H9 (cell line): ENCODE data around the gene SETD7. TPM values are rescaled to one million over a fixed set of nuclear protein-coding genes. Genes with fewer than 3 reads are reported as not detected.

Experiments
- DNase-seq: peaks from one replicate; pipeline ENCODE4 v3.0.0-alpha.2; 2017
- H2AFZ ChIP-seq: one replicate; pipeline ENCODE4 v1.6.1; 2013; ENCODE audit warnings: mild to moderate bottlenecking, low read length, control low read depth, moderate library complexity
- H2AK5ac ChIP-seq: 2 replicates; pipeline ENCODE4 v1.6.1; 2013; ENCODE audit warnings: low read length, control low read depth, mixed read lengths; ENCODE audit not compliant: insufficient read length
- H2BK120ac ChIP-seq: one replicate; pipeline ENCODE4 v1.6.1; 2013; ENCODE audit warnings: low read depth, mild to moderate bottlenecking, low read length, control low read depth, inconsistent platforms; ENCODE audit not compliant: poor library complexity, severe bottlenecking
- H2BK12ac ChIP-seq: 2 replicates; pipeline ENCODE4 v1.6.1; 2013; ENCODE audit warnings: low read length, control low read depth, mixed read lengths, low read depth; ENCODE audit not compliant: insufficient read length
- H2BK15ac ChIP-seq: 2 replicates; pipeline ENCODE4 v1.6.1; 2013; ENCODE audit warnings: low read depth, low read length, control low read depth
- H2BK20ac ChIP-seq: one replicate; pipeline ENCODE4 v1.6.1; 2013; ENCODE audit warnings: low read depth, mild to moderate bottlenecking, low read length, control low read depth, inconsistent platforms; ENCODE audit not compliant: poor library complexity, severe bottlenecking
- H2BK5ac ChIP-seq: 2 replicates; pipeline ENCODE4 v1.6.1; 2013; ENCODE audit warnings: low read length, control low read depth, mixed read lengths; ENCODE audit not compliant: insufficient read length
- H3K14ac ChIP-seq: 2 replicates; pipeline ENCODE4 v1.6.1; 2013; ENCODE audit warnings: low read length, control low read depth; ENCODE audit not compliant: insufficient read depth
- H3K18ac ChIP-seq: 2 replicates; pipeline ENCODE4 v1.6.1; 2013; ENCODE audit warnings: low read depth, mild to moderate bottlenecking, mixed read lengths, low read length, control low read depth; ENCODE audit not compliant: insufficient read length
- H3K23ac ChIP-seq: 2 replicates; pipeline ENCODE4 v1.6.1; 2013; ENCODE audit warnings: low read length, control low read depth, mixed read lengths, low read depth; ENCODE audit not compliant: insufficient read length
- H3K23me2 ChIP-seq: 2 replicates; pipeline ENCODE4 v1.6.1; 2013; ENCODE audit warnings: low read depth, mild to moderate bottlenecking, mixed read lengths, low read length, control low read depth; ENCODE audit not compliant: insufficient read length, poor library complexity, severe bottlenecking
- H3K27ac ChIP-seq: 2 replicates; pipeline ENCODE4 v1.5.1; 2013; ENCODE audit warnings: low read length, control low read depth, mixed read lengths, low read depth; ENCODE audit not compliant: insufficient read length
- H3K27me3 ChIP-seq: 2 replicates; pipeline ENCODE4 v1.6.1; 2013; ENCODE audit warnings: low read length, control low read depth, inconsistent platforms; ENCODE audit not compliant: insufficient read depth
- H3K4ac ChIP-seq: 2 replicates; pipeline ENCODE4 v1.6.1; 2013; ENCODE audit warnings: low read depth, mild to moderate bottlenecking, control low read depth, inconsistent platforms, low read length, moderate library complexity
- H3K4me1 ChIP-seq: 2 replicates; pipeline ENCODE4 v1.6.1; 2013; ENCODE audit warnings: low read length, control low read depth, inconsistent platforms; ENCODE audit not compliant: insufficient read depth
- H3K4me2 ChIP-seq: 2 replicates; pipeline ENCODE4 v1.6.1; 2013; ENCODE audit warnings: low read length, control low read depth, mixed read lengths; ENCODE audit not compliant: insufficient read length, insufficient read depth
- H3K56ac ChIP-seq: 2 replicates; pipeline ENCODE4 v1.6.1; 2013; ENCODE audit warnings: low read depth, mild to moderate bottlenecking, mixed read lengths, low read length, control low read depth; ENCODE audit not compliant: insufficient read length
- H3K79me1 ChIP-seq: 2 replicates; pipeline ENCODE4 v1.6.1; 2013; ENCODE audit warnings: low read depth, mild to moderate bottlenecking, moderate library complexity, low read length, control low read depth, inconsistent platforms; ENCODE audit not compliant: insufficient read depth, poor library complexity, severe bottlenecking
- H3K79me2 ChIP-seq: 2 replicates; pipeline ENCODE4 v1.6.1; 2013; ENCODE audit warnings: low read length, control low read depth, inconsistent platforms; ENCODE audit not compliant: insufficient read depth
- H3K9ac ChIP-seq: 2 replicates; pipeline ENCODE4 v1.6.1; 2013; ENCODE audit warnings: low read length, control low read depth, mixed read lengths; ENCODE audit not compliant: insufficient read length; ENCODE audit errors: extremely low read depth
- H3K9me3 ChIP-seq: one replicate; pipeline ENCODE4 v1.6.1; 2013; ENCODE audit warnings: low read depth, low read length, inconsistent platforms; ENCODE audit not compliant: control insufficient read depth
- H3T11ph ChIP-seq: one replicate; pipeline ENCODE4 v1.6.1; 2013; ENCODE audit warnings: mild to moderate bottlenecking, low read length, control low read depth, inconsistent platforms
- H4K20me1 ChIP-seq: one replicate; pipeline ENCODE4 v1.6.1; 2013; ENCODE audit not compliant: control insufficient read depth, insufficient read length, insufficient read depth
- H4K5ac ChIP-seq: 2 replicates; pipeline ENCODE4 v1.6.1; 2013; ENCODE audit warnings: low read depth, mild to moderate bottlenecking, mixed read lengths, low read length, control low read depth; ENCODE audit not compliant: insufficient read length
- H4K8ac ChIP-seq: replicated peaks from 2 replicates; pipeline ENCODE4 v1.6.1; 2013; ENCODE audit warnings: low read length, control low read depth, mixed read lengths, low read depth; ENCODE audit not compliant: insufficient read length
- H4K91ac ChIP-seq: 2 replicates; pipeline ENCODE4 v1.6.1; 2013; ENCODE audit warnings: low read depth, mild to moderate bottlenecking, moderate library complexity, mixed read lengths, low read length, control low read depth; ENCODE audit not compliant: insufficient read length
- H3K27ac Mint-ChIP-seq, 3 experiments: 2 replicates in 2 of 3; 3 replicates in 1 of 3; pipeline ENCODE4 v1.8.0; 2020 to 2021; ENCODE audit warnings: mixed read lengths in 3 of 3, mild to moderate bottlenecking in 1 of 3, moderate library complexity in 1 of 3
- H3K27me3 Mint-ChIP-seq: 2 replicates; pipeline ENCODE4 v1.8.0; 2021; ENCODE audit warnings: low read depth, mild to moderate bottlenecking, moderate library complexity, mixed read lengths
- H3K36me3 Mint-ChIP-seq, 3 experiments: 2 replicates in 2 of 3; 3 replicates in 1 of 3; pipeline ENCODE4 v1.8.0; 2020 to 2021; ENCODE audit warnings: low read depth in 3 of 3, mixed read lengths in 3 of 3; ENCODE audit not compliant: insufficient read depth in 1 of 3
- H3K4me1 Mint-ChIP-seq, 2 experiments: 2 replicates each; pipeline ENCODE4 v1.8.0; 2020; ENCODE audit warnings: mixed read lengths in 2 of 2
- H3K4me3 Mint-ChIP-seq, 2 experiments: 2 replicates in 1 of 2; 3 replicates in 1 of 2; pipeline ENCODE4 v1.8.0; 2020 to 2021; ENCODE audit warnings: mild to moderate bottlenecking in 2 of 2, mixed read lengths in 2 of 2, moderate library complexity in 1 of 2
- H3K9me3 Mint-ChIP-seq, 2 experiments: 2 replicates in 1 of 2; 3 replicates in 1 of 2; pipeline ENCODE4 v1.8.0; 2020; ENCODE audit warnings: mild to moderate bottlenecking in 2 of 2, mixed read lengths in 2 of 2, moderate library complexity in 1 of 2
- WGBS: extraction: QIAGEN DNeasy Blood & Tissue Kit; methylation state at CpG from one replicate; pipeline ENCODE4 v1.1.7; 2013; ENCODE audit warnings: missing lambda C conversion rate, low lambda C conversion rate, mixed read lengths; ENCODE audit not compliant: insufficient read length; ENCODE audit errors: extremely low coverage; 5-methylcytosine and 5-hydroxymethylcytosine counted together
- total RNA-seq: library from RNA; stranded (reverse); gene quantifications from 2 replicates; pipeline ENCODE4 v1.2.1, GENCODE V29; 2021
- TF ChIP-seq, protein P1 (sequence below): fragments of 200-600 bp; sonication (generic); conservative IDR thresholded peaks from 3 replicates; pipeline ENCODE4 v1.8.0; 2021; ENCODE audit warnings: antibody characterized with exemption, mild to moderate bottlenecking

Gene SETD7
- total RNA-seq, 1 experiment from 2014 or later: 1.5 TPM

DNA sequence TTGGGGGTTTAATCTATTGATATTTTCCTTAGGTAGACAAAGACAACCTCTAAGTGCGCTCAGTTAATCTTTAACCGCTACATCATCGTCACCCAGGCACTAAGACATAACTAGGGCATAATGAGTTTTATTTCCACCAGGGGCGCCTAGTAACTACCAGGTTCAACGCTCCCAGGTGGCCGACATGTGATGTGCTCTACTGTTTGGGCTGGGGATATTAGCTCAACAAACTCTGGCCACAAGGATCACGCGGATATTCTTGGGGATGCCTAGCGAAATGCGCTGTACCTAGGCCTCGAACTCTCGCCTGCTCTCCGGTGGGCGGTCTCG lies 103.0 kb downstream of the SETD7 start:
- TF ChIP-seq, protein P1, sequence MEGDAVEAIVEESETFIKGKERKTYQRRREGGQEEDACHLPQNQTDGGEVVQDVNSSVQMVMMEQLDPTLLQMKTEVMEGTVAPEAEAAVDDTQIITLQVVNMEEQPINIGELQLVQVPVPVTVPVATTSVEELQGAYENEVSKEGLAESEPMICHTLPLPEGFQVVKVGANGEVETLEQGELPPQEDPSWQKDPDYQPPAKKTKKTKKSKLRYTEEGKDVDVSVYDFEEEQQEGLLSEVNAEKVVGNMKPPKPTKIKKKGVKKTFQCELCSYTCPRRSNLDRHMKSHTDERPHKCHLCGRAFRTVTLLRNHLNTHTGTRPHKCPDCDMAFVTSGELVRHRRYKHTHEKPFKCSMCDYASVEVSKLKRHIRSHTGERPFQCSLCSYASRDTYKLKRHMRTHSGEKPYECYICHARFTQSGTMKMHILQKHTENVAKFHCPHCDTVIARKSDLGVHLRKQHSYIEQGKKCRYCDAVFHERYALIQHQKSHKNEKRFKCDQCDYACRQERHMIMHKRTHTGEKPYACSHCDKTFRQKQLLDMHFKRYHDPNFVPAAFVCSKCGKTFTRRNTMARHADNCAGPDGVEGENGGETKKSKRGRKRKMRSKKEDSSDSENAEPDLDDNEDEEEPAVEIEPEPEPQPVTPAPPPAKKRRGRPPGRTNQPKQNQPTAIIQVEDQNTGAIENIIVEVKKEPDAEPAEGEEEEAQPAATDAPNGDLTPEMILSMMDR: peak; percentile 58; the same call in 2 of the 3 replicates
- Histone ChIP-seq H3K79me2 (peaks cover 17% of the 10 kb centered on the region; the same call in 1 of the 2 replicates), H3K4me2 (peak overlapping the region; percentile 100)

More for the DNA sequence above, 103.0 kb downstream of the SETD7 start:
- Histone ChIP-seq H3K18ac (peak overlapping the region; percentile 66), H2AFZ (no peak overlapping the region), H4K8ac (peak overlapping the region; percentile 10), H3K4ac (no peak overlapping the region), H3K9ac (peak overlapping the region; percentile 66), H2BK120ac (no peak overlapping the region), H3K9me3 (no peaks in the 10 kb centered on the region), H3K23ac (no peak overlapping the region), H4K20me1 (no peaks in the 10 kb centered on the region), H3T11ph (no peak overlapping the region), H3K4me1 (no peaks in the 10 kb centered on the region; the same call in 1 of the 2 replicates), H2BK15ac (no peak overlapping the region), H2BK12ac (no peak overlapping the region), H3K27ac (peak overlapping the region; percentile 41), H3K27me3 (no peaks in the 10 kb centered on the region), H3K23me2 (peaks cover 15% of the 10 kb centered on the region), H3K56ac (no peak overlapping the region), H3K79me1 (peaks cover 3% of the 10 kb centered on the region), H4K91ac (no peak overlapping the region), H3K14ac (peak overlapping the region; percentile 30), H2BK5ac (no peak overlapping the region), H4K5ac (no peak overlapping the region), H2BK20ac (no peak overlapping the region), H2AK5ac (no peak overlapping the region)
- no peaks in the 10 kb centered on the region for H3K27me3 Mint-ChIP-seq
- peak overlapping the region; percentile 96 to 99 for H3K4me3 Mint-ChIP-seq
- H3K27ac Mint-ChIP-seq: peak overlapping the region; percentile 99; a peak in 6 of 7 replicates
- no peak for DNase-seq
- no CpG with 5 or more reads among the region's 15 CpGs for WGBS
- H3K9me3 Mint-ChIP-seq: 0 out of 5 replicates have a peak, but pooled peaks cover 0 to 2% of the 10 kb centered on the region in 2 experiments
- peaks cover 43 to 46% of the 10 kb centered on the region in 2 experiments for H3K4me1 Mint-ChIP-seq
- H3K36me3 Mint-ChIP-seq: peaks cover 0 to 7% (median 4%) of the 10 kb centered on the region in 3 experiments; a peak in 5 of 7 replicates
